ENCODE results near the gene RP9. TPM values are rescaled to one million over a fixed set of nuclear protein-coding genes. Genes with fewer than 3 reads are reported as not detected.

The RP9 gene
- total RNA-seq, result 13.4 and 14.4 TPM in 2 replicates

GRCh38 chr7:33109005-33109757 is at the start of gene RP9:
Gene RP9 (minus strand): TSS chr7:33109404. CDS start chr7:33109372, 32 bp downstream.

GRCh38 chr7:33128990-33129805 is 20.0 kb upstream of the RP9 start, which contains the start of gene BBS9:
Gene BBS9 (plus strand): TSS chr7:33129564. CDS start chr7:33146253, 16,689 bp downstream.

GRCh38 chr7:33062023-33062781 is 47.0 kb downstream of the RP9 start, which contains the start of gene NT5C3A:
Gene NT5C3A (minus strand): TSS chr7:33062776. CDS start chr7:33062705, 71 bp downstream.

Small RNA genes within 50 kb of the gene (small RNA-seq; reads per million reads assigned to genes)
- gene AC074338.1 (not detected), gene RN7SL505P (not detected)

Other genes with a start within 250 kb of the RP9 start
- 61.8 and 63.7 TPM in 2 replicates for gene KBTBD2, start 217.6 kb downstream of the RP9 start, total RNA-seq
- gene FKBP9, start 152.0 kb downstream of the RP9 start, total RNA-seq, result 170 and 183 TPM in 2 replicates
- gene NT5C3A, start 46.6 kb downstream of the RP9 start, total RNA-seq, result 16.0 and 23.7 TPM in 2 replicates
- gene BBS9, start 20.2 kb upstream of the RP9 start, total RNA-seq, result 11.1 TPM in 2 replicates

Data from vein endothelial cell (primary cell).